GM18520 (cell line): Measurements from ENCODE around the gene HTRA2.
A peak's percentile ranks its signal among the peaks of the same experiment; 100 is the strongest.
"Not testable (repeated sequence)": the region's sequence is repeated elsewhere in the genome, so short reads cannot be mapped to it uniquely, and the experiment has no call there.

ENCODE experiments used
- ATAC-seq: cut with Tn5 transposase; IDR thresholded peaks from one replicate; pipeline ENCODE4 v1.9.1; 2021; ENCODE audit not compliant: unreplicated experiment

The HTRA2 gene

DNA sequence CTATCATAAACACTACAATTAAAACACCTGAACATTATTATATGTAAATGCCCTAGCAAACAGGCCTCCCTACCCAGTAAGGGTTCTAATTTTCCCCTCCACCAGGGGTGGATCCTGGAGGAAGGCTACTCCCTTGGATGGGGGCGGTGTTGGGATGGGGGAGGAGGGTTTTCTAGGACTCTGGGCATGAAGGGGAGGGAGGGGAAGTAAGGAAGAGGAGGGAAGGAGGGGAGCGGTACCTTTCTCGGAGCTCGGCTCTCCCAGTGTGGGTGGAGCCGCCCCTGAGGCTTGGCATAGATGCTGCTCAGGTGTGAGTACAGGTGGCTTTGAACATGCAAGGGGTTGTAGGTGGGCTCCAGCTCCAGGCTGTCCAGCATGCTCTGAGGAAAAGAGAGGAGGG is 30.2 kb downstream of the HTRA2 start:
- no peak for ATAC-seq

DNA sequence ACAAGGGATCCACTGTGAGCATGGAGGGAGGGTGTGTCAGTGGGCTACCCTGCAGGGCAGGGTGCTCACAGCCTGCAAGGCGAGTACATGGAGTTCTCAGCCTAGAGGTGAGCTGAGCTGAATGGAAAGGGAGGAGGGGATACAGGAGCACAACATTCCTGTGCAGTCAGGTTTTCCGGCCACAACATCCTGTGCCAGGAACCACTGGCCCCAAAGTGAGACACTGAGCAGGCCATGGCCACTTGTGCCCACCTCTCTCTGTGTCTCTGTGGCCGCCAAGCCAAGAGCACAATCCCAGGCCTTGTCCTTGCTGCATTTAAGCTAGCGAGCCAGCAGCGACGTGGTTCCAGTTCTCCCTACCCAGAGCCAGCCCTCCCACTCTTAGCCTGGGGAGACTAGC is 30.9 kb downstream of the HTRA2 start:
- no peak for ATAC-seq

DNA sequence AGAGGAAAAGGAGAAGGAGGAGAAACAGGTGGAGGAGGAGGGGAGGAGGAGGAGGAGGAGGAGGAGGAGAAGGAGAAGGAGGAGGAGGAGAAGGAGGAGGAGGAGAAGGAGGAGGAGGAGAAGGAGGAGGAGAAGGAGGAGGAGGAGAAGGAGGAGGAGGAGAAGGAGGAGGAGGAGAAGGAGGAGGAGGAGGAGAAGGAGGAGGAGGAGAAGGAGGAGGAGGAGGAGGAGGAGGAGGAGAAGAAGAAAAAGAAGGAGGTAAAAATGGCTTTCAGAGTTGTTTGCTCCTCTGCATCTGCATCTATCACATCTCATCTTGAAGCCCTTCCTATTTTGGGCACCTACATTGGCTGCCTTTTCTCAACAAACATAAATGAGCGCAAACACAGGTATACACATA is 31.3 kb downstream of the HTRA2 start:
- ATAC-seq: not testable (repeated sequence)

DNA sequence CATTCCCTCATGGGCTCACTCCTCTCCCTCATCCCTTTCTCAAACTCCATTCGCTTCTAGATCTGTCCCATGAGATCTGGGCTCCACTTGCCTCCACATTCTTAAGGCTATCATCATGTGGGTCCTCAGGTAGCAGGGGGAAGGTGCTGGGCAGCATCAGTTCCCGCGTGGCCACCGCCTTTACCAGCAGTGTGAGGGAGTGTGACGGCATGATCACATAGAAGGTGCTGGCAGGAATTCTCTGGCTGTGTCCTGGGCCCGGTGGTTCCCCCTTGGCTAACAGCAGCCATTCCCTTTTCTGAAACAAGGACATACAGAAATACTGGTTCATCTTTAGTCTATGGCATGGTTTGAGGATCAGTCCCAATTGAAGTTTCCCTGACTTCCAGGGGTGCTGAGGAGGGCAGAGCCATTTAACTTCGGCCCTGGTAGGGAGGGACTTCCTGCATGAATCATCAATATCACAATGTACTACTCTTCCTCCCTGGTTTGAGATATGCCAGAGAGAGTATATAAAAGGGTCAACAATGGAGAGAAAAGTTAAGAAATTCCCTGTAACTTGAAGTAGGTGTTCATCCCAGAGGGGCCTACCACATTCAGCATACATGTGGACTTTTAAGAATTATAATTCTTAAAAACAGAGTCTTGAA is 32.5 kb downstream of the HTRA2 start:
- no peak for ATAC-seq

DNA sequence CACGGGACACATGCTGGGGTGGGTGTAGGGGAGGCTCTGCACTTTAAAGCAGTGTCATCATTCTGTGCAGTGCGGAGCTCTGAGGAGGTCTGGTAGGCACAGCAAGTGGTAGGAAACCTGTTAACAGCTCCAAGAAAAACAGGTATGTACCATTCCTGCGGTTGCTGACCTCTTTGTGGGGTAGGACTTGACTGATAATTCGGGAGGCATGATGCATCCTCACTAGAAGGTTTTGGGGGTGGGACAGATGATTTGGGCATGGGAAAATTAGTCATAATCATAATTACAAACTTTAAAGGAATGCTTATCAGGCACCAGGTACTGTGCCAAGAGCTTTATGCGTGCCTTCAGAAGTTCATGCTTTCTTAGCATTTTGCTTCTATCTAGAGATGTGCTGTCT is 34.5 kb downstream of the HTRA2 start:
- ATAC-seq: no peak

DNA sequence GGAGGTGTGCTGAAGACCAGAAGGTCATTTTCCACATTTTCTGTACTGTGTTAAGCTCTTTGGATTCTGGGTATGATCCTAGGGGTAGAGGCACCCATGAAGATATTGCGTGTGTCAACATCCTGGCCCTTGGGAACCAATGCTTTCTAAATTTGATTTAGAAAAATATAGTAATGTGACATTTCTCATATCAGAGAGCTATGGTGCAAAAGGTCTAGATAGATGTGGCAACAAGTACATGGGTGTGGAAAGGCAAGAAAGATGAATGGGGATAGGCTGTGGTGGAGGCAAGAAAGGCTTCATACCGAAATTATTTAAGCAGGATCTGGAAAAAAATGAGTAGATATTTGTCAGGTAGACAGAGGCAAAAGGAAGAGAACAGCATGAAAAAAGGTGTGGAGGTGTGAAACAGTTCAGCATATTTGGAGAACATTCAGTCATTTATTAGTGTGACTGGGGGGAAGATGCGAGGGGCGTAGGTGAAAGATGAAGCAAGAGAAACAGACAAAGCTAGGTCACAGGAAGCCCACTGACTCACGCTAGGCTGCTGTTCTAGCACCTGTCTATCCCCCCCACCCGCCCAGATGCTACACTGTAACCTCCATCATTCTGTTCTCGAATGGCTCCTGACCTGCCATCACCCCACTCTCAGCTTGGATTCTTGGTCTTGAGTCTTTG is 36.5 kb downstream of the HTRA2 start:
- no peak for ATAC-seq

DNA sequence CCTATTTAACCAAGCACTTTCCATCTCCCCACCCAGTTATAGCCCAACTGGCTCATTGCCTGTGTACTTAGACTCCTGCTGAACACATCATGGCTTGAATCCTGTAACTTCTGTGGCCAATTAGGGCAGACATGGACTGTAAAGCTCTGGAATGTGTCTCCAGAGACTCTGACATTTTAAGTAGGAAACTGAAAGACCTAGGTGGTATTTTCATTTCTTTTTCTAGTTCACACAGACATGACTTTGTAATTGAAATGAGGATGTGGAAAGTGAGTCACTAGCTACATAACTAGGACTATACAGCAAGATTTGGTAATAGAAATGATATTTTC is 37.0 kb downstream of the HTRA2 start:
- ATAC-seq: no peak

DNA sequence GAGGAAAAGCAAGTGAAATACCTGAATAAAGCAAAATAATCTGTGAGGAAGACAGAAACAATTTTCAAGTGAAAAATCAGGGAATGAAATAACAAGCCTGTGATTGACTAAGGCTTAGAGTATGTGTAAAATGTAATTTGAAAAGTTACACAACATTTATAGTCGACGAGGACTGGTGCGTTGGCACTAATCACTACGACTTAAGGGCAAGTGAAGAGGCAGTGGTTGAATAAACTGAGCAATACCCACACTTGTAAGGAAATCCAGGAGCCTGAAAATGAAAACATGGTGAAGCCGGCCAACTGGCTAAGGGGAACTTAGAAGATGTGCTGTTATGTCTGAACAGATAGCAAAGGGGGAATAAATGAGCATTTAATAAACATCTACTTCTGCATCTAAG is 38.1 kb downstream of the HTRA2 start:
- no peak for ATAC-seq

DNA sequence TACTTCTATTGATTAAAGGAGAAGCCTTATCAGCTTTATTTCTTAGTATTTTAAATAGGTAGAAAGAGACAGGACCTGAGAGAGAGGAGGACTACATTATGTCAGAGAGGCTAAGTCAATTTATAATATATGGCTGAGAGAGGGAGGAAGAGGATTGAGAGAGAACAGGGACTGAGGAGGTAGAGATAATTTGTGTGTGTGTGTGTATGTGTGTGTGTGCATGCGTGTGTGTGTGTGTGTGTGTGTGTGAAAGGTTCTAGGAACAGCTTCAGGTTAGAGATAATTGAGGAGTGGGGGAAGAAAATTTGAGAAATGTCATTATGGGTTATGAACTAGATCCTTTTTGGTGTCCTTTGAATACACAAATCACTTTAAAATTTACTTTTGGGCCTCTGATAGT is 40.0 kb downstream of the HTRA2 start:
- ATAC-seq: no peak

DNA sequence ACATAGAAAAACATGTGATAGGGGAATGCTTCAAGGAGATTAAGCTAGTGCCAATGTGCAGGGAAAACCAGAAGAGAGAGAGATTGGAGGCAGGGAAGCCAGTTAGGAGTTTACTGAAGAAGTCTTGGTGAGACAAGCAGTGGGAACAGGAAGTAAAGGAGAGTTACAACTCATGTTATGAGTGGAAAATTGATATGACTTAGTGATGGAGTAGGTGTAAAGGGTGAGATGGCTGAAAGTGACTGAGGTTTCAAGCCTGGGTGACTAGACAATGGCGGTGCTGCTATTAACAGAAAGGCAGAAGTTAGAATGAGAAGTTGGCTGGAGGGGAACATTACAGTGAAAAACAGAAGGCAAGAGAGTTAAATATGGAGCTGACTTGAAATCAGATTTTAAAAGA is 41.3 kb downstream of the HTRA2 start:
- peak; percentile 88 for ATAC-seq

DNA sequence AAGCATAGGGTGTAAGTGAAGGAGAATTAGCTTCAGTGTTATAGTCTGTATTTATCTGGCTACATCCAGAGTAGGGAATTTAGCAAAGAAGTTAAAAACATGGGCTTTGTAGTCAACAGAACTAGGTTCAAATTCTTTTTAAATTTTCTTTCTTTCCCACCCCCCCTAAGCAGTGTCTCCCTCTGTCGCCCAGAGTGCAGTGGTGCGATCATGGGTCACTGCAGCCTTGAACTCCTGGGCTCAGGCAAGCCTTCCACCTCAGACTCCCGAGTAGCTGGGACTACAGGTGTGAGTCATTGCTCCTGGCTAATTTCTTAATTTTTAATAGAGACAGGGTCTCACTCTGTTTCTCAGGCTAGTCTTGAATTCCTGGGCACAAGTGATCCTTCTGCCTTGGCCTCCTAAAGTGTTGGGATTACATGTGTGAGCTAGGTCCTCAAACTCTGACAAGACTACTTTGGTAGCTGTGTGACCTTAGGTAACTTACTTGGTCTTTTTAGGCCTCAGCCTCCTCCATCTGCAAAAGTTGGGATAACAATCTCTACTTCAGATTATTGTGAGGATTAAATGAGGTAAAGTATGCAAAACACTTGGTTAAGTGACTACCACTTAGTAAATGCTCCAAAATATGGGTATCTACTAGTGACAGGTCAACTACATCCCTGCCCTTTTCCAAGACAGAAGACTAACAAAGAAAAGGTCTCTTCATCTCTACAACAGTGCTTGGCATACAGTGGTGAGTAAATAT is 42.6 kb downstream of the HTRA2 start:
- ATAC-seq: no peak

DNA sequence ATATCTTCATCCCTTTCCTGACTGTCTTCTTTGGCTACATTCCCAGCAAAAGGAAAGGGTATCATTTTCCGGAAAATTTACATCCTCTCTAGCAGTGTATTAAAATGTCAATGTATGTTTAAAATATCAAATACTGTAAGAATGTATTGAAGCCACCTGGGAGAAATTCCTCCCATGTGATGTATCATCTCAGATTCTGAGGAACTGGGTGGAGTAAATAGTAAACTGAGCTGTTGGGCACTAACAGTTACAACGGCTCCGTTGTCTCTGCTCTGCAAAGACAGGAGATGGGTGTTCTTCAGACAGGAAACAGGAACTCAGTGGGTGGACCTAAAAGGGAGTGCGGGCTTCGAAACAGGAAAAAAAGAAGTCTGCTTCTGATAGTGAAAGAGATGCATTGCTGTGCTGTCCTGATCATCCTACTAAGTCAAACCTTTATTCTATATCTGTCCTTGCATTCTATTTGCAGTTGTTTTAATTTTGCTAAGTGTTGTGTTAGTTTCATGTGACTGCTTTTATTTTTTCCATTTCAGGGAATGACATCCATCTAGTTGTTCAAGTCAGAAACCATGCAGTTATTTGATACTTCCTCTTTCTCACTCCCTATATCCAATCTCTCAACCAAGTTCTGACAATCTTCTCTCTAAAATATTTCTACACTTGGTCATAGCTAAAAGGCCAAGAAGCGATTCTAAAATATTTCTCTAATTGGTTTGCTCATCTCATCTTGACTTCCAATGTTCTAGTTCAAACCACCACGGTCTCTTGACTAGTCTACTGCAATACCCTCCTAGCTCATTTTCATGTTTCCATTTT is 44.2 kb downstream of the HTRA2 start:
- no peak for ATAC-seq

DNA sequence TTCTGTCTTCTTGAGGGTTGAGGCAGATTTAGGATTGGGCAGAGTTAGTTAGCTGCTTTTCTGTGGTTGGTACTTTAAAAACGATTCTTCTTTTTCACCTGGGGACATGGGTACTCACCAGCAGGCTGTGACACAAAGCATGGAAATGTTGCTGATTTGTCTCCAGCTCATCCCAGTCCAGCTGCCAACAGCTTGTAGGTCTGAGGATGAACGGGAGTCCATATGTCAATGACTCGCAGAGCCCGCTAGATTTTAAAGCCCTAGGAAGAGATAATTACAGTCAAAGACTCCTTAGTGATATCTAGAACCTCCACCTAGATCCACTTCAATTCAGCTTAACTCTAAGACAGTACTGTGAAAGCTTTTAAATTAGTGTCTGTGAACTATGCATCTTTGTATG is 45.6 kb downstream of the HTRA2 start:
- ATAC-seq: no peak

DNA sequence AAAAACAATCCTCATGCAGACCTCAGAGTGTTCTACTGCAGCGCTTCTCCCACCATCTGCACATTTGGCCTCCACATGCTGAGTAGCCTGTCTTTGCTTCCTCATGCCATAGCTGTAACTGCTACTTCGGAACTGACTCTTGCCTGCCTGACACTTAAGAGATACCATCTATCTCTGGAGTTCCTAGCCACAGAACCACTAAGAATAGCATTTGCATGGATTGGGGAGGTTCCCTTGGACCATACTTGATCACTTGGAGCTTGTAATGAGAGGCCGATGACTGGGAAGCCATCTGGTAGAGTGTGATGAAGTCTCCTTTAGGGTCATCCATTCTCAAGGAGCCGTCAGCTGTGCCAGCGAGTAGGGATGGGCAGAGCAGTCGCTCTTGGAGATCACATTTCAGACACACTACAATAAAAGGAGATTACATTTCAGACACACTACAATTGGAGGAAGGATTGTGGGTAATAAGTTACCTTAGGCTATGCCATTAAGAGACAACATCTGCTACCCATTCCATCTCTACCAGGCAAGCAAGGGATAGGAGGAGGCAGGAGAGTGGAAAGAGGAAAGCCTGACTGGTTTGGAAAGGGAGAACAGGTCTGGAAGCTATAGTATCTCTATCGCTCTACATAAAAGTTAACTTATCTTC is 46.6 kb downstream of the HTRA2 start:
- no peak for ATAC-seq

DNA sequence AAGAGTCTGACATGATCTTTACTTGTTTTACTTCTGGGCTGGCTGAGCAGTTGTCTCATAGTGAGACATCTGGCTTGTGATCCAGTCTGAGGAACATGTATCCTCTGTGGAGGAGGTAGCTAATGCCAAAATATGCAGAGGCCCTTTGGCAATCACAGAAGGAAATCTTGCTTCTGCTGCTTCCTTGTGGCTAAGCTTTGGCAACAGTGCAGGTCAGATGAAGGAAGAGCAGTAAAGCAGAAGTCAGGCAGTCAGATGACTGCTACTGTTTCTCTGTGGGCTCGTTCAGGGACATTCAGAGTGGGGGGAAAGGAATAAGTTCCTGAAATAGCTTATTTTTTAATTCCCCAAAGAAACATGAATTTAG is 47.1 kb downstream of the HTRA2 start:
- ATAC-seq: no peak

DNA sequence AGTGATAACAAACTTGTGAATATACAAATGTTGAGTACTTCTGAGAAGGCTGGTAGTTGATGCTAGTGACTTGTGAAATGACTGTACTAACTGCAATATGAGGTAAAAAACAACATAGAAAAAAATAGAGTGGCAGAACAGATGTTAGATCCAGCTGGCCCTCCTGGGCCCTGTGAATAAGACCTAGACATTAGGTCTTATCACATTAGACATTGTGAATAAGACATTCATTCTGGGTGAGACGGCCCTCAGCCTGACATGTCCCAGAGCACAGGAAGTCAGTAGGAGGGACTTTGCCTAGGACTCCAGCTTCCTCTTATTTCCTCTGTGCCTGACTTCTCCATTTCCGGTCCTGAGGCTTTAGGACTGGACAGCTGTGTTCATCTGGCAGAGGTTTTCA is 47.7 kb downstream of the HTRA2 start:
- ATAC-seq: peak; percentile 48

DNA sequence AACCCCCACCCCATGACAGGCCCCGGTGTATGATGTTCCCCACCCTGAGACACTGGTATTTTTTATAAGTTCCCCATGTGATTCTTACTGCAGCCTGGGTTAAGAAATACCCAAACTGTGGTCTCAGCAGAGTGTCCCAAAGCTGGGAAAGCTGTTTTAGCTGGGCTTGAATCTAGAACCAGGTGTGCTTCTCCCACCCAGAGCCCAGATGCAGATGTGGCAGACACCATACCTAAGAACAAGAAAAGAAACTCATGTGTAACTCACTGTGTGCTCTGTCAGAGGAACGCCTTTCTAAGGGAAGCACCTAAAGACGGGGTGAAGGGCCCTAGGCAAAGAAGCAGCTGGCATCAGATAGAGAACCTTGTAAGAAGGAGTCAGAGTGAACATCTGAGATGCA is 48.7 kb downstream of the HTRA2 start:
- peak; percentile 37 for ATAC-seq

DNA sequence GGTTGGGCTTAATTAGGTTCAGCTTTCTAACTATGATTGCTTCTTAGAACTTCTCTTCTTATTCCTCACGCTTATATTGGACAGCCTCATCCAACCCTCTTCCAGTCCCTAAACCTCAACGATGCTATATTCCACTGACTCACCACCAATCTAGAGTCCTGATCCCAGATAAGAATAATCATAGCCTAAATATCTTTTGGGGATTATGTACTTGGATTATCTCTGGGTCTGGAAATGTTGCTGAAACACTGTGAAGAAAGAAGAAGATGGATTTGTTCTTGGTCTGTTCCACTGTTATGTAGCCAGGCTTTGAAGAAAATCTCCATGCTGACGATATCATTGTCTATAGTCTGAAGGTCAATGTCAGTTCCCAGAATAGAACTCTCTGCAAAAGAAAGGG is 51.7 kb downstream of the HTRA2 start:
- ATAC-seq: no peak

DNA sequence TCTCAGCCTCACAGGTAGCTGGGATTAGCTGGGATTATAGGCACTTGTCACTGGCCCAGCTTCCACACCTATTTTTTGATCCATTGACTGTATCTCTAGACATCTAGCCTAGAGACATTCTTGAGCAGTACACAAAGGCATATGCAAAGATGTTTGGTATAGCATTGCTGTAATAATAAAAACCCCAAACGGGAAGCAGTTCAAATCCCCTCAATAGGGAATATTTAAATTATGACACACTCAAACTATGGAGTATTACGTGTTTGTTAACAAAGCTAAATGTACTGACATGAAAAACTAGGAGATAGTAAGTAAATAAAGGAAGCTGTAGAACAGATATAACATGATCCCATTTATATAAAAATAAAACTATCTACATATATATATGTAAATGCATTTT is 52.5 kb downstream of the HTRA2 start:
- no peak for ATAC-seq
